Vagina (tissue), 2 donors: Measurements from ENCODE around the gene COL2A1. TPM values are rescaled to one million over a fixed set of nuclear protein-coding genes. Genes with fewer than 3 reads are reported as not detected.

Experiments used
- DNase-seq, 2 donors: peaks; one replicate each; pipeline ENCODE4 v3.0.0-alpha.2; 2017; ENCODE audit errors: extremely low spot score in 2 of 2
- H3K27ac ChIP-seq: fragments of 200-600 bp; sonication (generic); one replicate; pipeline ENCODE4 v1.5.1; 2019
- H3K27me3 ChIP-seq: fragments of 200-600 bp; sonication (generic); one replicate; pipeline ENCODE4 v1.5.1; 2019
- H3K36me3 ChIP-seq, 2 donors: fragments of 200-600 bp; sonication (generic); one replicate each; pipeline ENCODE4 v1.5.1; 2017 to 2019
- H3K4me1 ChIP-seq: fragments of 200-600 bp; sonication (generic); one replicate; pipeline ENCODE4 v1.5.1; 2019
- H3K4me3 ChIP-seq, 2 donors: fragments of 200-600 bp; sonication (generic); 1 replicate in 1 of 2; 2 replicates in 1 of 2; pipeline ENCODE4 v1.5.1; 2016 to 2019
- H3K9me3 ChIP-seq: fragments of 200-600 bp; sonication (generic); one replicate; pipeline ENCODE4 v1.5.1; 2019
- CTCF ChIP-seq, 3 experiments: fragments of 450-650 bp in 2 of 3; fragments of 200-600 bp in 1 of 3; sonication (generic) in 1 of 3; IDR thresholded peaks; one replicate each; pipeline ENCODE4 v1.5.1; 2017 to 2019; ENCODE audit warnings: antibody characterized with exemption in 3 of 3, mild to moderate bottlenecking in 2 of 3, moderate library complexity in 2 of 3
- POLR2A ChIP-seq, 2 donors: fragments of 450-650 bp; IDR thresholded peaks; one replicate each; pipeline ENCODE4 v1.6.1; 2017; ENCODE audit warnings: antibody characterized with exemption in 2 of 2, mild to moderate bottlenecking in 2 of 2, moderate library complexity in 2 of 2
- POLR2AphosphoS5 ChIP-seq, 2 donors: sonication (generic); formaldehyde crosslinking; IDR thresholded peaks; one replicate each; pipeline ENCODE4 v1.9.0; 2017; ENCODE audit warnings: antibody characterized with exemption in 2 of 2, mild to moderate bottlenecking in 2 of 2, low read depth in 1 of 2; ENCODE audit not compliant: insufficient read depth in 1 of 2
- intact Hi-C: fragments of 100-400 bp; cut with DNase I; formaldehyde crosslinking; loops from one replicate; pipeline ENCODE4 v1.15.1; 2023
- total RNA-seq: library from RNA; depleted of rRNA; stranded (reverse); fragments of >200 nt; gene quantifications from one replicate; pipeline ENCODE4 v1.2.3, GENCODE V29; 2016

Gene COL2A1
- total RNA-seq, 1 donor from 2014 or later: not detected

- no peak for DNase-seq
- H3K27me3 ChIP-seq: no peaks in the 10 kb centered on the region
- intact Hi-C loops: no loop called here
Observed at GRCh38 chr12:47947341-47947740, 56.9 kb downstream of the COL2A1 start.

GRCh38 chr12:47946413-47947323 is 57.6 kb downstream of the COL2A1 start:
- H3K36me3 ChIP-seq: no peaks in the 10 kb centered on the region
- H3K4me3 ChIP-seq: no peak overlapping the region
- no peak overlapping the region for H3K27ac ChIP-seq
- DNase-seq: no peak
- H3K4me1 ChIP-seq: peaks cover 11% of the 10 kb centered on the region
- no peaks in the 10 kb centered on the region for H3K27me3 ChIP-seq
- no peaks in the 10 kb centered on the region for H3K9me3 ChIP-seq
- TF ChIP-seq CTCF (IDR thresholded peaks at IDR 0.05) (no peak), POLR2A (IDR thresholded peaks at IDR 0.05) (no peak), POLR2AphosphoS5 (IDR thresholded peaks at IDR 0.05; ENCODE audit: insufficient read depth in 1 of 2, low read depth in 1 of 2) (no peak)
- intact Hi-C loops: no loop called here

More at GRCh38 chr12:47947341-47947740, 56.9 kb downstream of the COL2A1 start:
- no peaks in the 10 kb centered on the region for H3K9me3 ChIP-seq
- no peak overlapping the region for H3K27ac ChIP-seq
- H3K4me3 ChIP-seq: no peak overlapping the region
- no peak for TF ChIP-seq CTCF (IDR thresholded peaks at IDR 0.05)
- TF ChIP-seq POLR2AphosphoS5 (IDR thresholded peaks at IDR 0.05; ENCODE audit: insufficient read depth in 1 of 2, low read depth in 1 of 2): no peak
- TF ChIP-seq POLR2A (IDR thresholded peaks at IDR 0.05): no peak
- H3K36me3 ChIP-seq: no peaks in the 10 kb centered on the region
- H3K4me1 ChIP-seq: peaks cover 11% of the 10 kb centered on the region

DNA sequence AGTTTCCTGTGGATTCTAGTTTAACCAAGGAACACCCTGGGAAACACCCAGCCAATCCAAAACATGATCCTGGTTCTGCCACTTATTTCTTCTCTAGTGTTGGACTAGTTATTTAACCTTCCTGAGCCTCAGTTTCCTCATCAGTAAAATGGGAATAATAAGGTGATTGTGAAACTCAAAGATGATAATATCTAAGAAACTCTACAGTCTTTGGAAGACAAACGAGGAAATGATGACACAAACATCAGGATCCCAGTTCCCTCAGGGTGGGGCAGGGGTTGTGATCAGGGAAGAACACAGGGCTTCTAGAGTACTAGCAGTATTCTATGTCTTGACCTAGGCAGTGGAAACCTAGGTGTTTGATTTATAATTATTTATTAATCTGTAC is 58.9 kb downstream of the COL2A1 start:
- intact Hi-C loops: no loop called here
- TF ChIP-seq POLR2A (IDR thresholded peaks at IDR 0.05) (no peak), POLR2AphosphoS5 (IDR thresholded peaks at IDR 0.05; ENCODE audit: insufficient read depth in 1 of 2, low read depth in 1 of 2) (no peak)

DNA sequence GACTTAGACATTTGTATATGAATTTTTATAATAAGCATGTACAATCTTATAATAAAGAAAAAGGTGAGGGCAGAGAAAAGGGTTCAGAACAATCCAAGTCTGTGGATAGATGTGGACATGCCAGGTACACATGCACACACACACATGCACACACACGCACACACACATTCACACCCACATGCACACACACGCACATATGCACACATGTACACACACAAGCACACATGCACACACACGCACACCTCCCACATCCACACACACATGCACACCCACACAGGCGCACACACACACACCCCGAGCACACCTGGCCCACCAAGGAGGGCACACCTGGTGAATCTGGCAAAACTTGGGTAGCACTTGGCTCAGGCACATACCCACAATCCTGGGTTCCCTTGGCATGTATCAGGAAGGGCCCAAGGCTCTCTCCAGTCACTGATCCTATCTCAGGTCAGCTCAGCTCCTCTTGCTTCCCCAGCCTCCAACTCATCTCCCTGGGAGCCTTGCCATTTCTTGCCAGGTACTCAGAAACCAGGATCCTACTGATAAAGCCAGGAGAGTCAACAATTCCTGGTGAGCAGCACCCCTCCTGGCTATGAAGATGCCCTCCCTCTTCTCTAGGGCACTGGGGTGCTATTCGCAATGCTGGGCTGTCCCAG is 59.5 kb downstream of the COL2A1 start:
- intact Hi-C loops: no loop called here
- no peaks in the 10 kb centered on the region for H3K27me3 ChIP-seq
- H3K27ac ChIP-seq: no peak overlapping the region
- no peaks in the 10 kb centered on the region for H3K9me3 ChIP-seq
- no peak for TF ChIP-seq POLR2AphosphoS5 (IDR thresholded peaks at IDR 0.05; ENCODE audit: insufficient read depth in 1 of 2, low read depth in 1 of 2)
- no peak for TF ChIP-seq POLR2A (IDR thresholded peaks at IDR 0.05)
- TF ChIP-seq CTCF (IDR thresholded peaks at IDR 0.05): no peak
- DNase-seq: peak in 1 of 2 donors; percentile 79
- H3K4me3 ChIP-seq: no peak overlapping the region
- H3K4me1 ChIP-seq: peaks cover 11% of the 10 kb centered on the region
- no peaks in the 10 kb centered on the region for H3K36me3 ChIP-seq

More for the DNA sequence above, 58.9 kb downstream of the COL2A1 start:
- Histone ChIP-seq H3K36me3 (no peaks in the 10 kb centered on the region), H3K9me3 (no peaks in the 10 kb centered on the region), H3K4me1 (peaks cover 11% of the 10 kb centered on the region), H3K27ac (no peak overlapping the region), H3K4me3 (no peak overlapping the region), H3K27me3 (no peaks in the 10 kb centered on the region)
- DNase-seq: no peak

DNA sequence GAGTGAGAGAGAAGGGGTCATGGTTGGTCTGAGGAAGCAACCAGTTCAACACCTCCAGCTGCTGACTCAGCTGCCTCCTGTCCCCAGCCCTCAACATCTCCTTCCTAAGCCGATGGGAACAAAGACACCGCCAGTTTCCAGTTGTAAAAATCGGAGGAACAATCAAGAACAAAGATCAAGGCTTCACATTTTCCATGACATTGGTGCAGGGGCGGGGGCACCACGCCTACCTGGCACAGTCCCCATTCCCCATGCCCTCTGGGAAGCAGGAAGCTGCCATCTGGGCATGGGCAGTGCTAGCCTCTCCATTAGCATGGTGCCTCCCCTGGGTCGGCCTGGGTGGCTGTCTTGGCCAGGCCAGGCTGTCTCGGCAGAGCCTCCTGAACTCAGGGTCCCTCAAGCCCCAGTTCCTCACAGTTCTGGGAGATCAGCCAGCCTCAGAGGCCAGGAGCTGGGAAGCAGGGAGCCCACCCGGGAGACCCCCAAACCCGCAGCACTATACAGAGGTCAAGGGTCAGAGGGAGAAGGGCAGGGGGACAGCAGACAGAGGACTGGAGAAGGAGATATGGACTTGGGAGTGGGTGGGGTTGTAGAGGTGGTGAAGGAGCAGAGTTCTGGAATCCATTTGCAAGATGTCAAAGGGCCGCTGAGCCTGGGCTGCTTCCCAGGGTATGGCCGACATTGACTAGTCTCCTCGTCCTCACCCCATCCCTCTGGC is 60.5 kb downstream of the COL2A1 start:
- no peak overlapping the region for H3K4me3 ChIP-seq
- TF ChIP-seq POLR2A (IDR thresholded peaks at IDR 0.05) (no peak), POLR2AphosphoS5 (IDR thresholded peaks at IDR 0.05; ENCODE audit: insufficient read depth in 1 of 2, low read depth in 1 of 2) (no peak), CTCF (IDR thresholded peaks at IDR 0.05) (no peak)
- no peaks in the 10 kb centered on the region for H3K36me3 ChIP-seq
- peak in 1 of 2 donors; percentile 79 for DNase-seq
- H3K27me3 ChIP-seq: no peaks in the 10 kb centered on the region
- H3K27ac ChIP-seq: no peak overlapping the region
- H3K9me3 ChIP-seq: no peaks in the 10 kb centered on the region
- peaks cover under 1% of the 10 kb centered on the region for H3K4me1 ChIP-seq
- intact Hi-C loops: no loop called here
